Heart left ventricle (tissue), 16 donors: ENCODE data around the gene UGT1A5. TPM values are rescaled to one million over a fixed set of nuclear protein-coding genes. Genes with fewer than 3 reads are reported as not detected.

Source experiments
- ATAC-seq, 4 donors: fragments of 200-7000 bp; cut with Tn5 transposase; one replicate each; pipeline ENCODE4 v1.9.1; 2020 to 2022; ENCODE audit warnings: moderate library complexity in 4 of 4, mild to moderate bottlenecking in 3 of 4, moderate number of reproducible peaks in 1 of 4
- DNase-seq, 5 donors: peaks; one replicate each; pipeline ENCODE4 v3.0.0-alpha.2; 2020
- H3K27ac ChIP-seq, 12 donors: fragments of 200-600 bp; sonication (generic) in 4 of 12; one replicate each; pipeline versions ENCODE4 v1.5.0 to v1.8.0; 2016 to 2022; ENCODE audit warnings: mild to moderate bottlenecking in 2 of 12
- H3K27me3 ChIP-seq, 9 donors: fragments of 200-600 bp; sonication (generic) in 2 of 9; one replicate each; pipeline versions ENCODE4 v1.5.1 to v1.8.0; 2016 to 2022; ENCODE audit warnings: mild to moderate bottlenecking in 3 of 9
- H3K36me3 ChIP-seq, 9 donors: fragments of 200-600 bp; sonication (generic) in 2 of 9; one replicate each; pipeline versions ENCODE4 v1.5.0 to v1.8.0; 2018 to 2022; ENCODE audit warnings: mild to moderate bottlenecking in 2 of 9
- H3K4me1 ChIP-seq, 12 donors: fragments of 200-600 bp; sonication (generic) in 4 of 12; one replicate each; pipeline versions ENCODE4 v1.5.0 to v1.8.0; 2016 to 2022; ENCODE audit warnings: mild to moderate bottlenecking in 3 of 12
- H3K4me3 ChIP-seq, 12 donors: fragments of 200-600 bp; sonication (generic) in 4 of 12; one replicate each; pipeline versions ENCODE4 v1.5.0 to v1.8.0; 2017 to 2022; ENCODE audit warnings: mild to moderate bottlenecking in 9 of 12, moderate library complexity in 4 of 12
- H3K9me3 ChIP-seq, 12 donors: fragments of 200-600 bp; sonication (generic) in 4 of 12; one replicate each; pipeline versions ENCODE4 v1.5.0 to v1.8.0; 2016 to 2022; ENCODE audit warnings: mild to moderate bottlenecking in 1 of 12
- POLR2A ChIP-seq, 2 donors: fragments of 450-650 bp; IDR thresholded peaks; one replicate each; pipeline ENCODE4 v1.6.1; 2017; ENCODE audit warnings: antibody characterized with exemption in 2 of 2, mild to moderate bottlenecking in 2 of 2, moderate library complexity in 2 of 2
- WGBS, 4 donors: extraction: QIAGEN DNeasy Blood & Tissue Kit in 2 of 4; methylation state at CpG; one replicate each; pipeline versions ENCODE4 v1.1.5 to v1.1.7; 2013 to 2018; 5-methylcytosine and 5-hydroxymethylcytosine counted together
- intact Hi-C, 10 donors: fragments of 100-400 bp; cut with DNase I; formaldehyde crosslinking; loops; one replicate each; pipeline versions ENCODE4 v1.11.1 to v1.14.2; 2022
- polyA plus RNA-seq, 2 donors: library from polyadenylated mRNA; stranded (reverse); fragments of 200-250 nt; gene quantifications; one replicate each; pipeline ENCODE4 v1.2.3, GENCODE V29; 2013
- total RNA-seq, 9 donors: library from RNA; depleted of rRNA in 2 of 9; stranded (reverse); fragments of >200 nt in 2 of 9; fragmentation: NEBNext Ultra II Directional in 3 of 9; extraction: Animal tissue kit (Norgen Biotek cat#: 25700) in 3 of 9; gene quantifications; one replicate each; pipeline versions ENCODE4 v1.1.0 to v1.2.4, GENCODE V29; 2016 to 2023
- TF ChIP-seq, protein P1 (sequence below), 12 donors: fragments of 200-600 bp; sonication (generic) in 4 of 12; IDR thresholded peaks; one replicate each; pipeline versions ENCODE4 v1.5.0 to v1.8.0; 2018 to 2022; ENCODE audit warnings: antibody characterized with exemption in 12 of 12, mild to moderate bottlenecking in 5 of 12
- donor health status: ischemic (EF 13 %, LVEDD 7.1; RV severe dilation, severe dysfunction).
- donor health status: healthy with polysubstance abuse.
- donor health status: DM: no; HTN: yes; CAD: no.
- donor health status: DM: no; HTN: no; CAD: no.
- donor health status: ischemic (EF 25% LVEDD 6.9; RV normal size, moderate dysfunction).
- donor health status: ischemic (EF 25% LVEDD 5.7; RV mildly dilated, moderate dysfunction).
- donor health status: healthy.
- donor health status: DM: yes; HTN: yes; CAD: no.
- donor health status: ischemic (EF 35%, LVEDD 5.7; RV mildly dilated, moderate dysfunction).
- donor health status: nonischemic (EF 11% LVEDD 7.7; RV severe dilation, severe dysfunction).
- donor health status: DM: yes; HTN: yes; CAD: no.
- donor health status: PGD.
- donor health status: ischemic (EF 29% LVEDD 5.4; RV normal size, mild dysfunction).
- donor health status: nonischemic (EF 23%, LVEDD 6.1; RV moderate dilation, normal function).

The UGT1A5 gene
- total and polyA plus RNA-seq, 11 donors, result not detected

DNA sequence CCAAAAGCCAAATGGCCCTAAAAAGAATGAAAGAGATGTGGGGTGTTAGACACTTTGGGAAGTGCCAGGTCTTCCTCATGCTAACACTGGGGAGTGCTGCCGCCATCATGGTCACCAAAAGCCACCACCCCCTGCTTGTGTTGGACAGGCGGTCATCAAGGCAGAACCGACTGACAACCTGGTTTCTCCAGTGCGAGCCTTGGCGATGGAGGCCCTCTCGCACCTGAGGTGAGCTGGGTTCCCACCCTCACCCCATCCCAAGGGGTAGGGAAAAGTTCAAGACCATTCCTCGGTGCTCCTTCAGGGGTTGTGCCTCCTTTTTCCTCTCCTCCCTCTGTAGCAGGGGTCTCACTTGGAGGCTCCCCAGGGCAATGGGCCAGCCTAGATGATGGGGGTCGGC lies 99.0 kb downstream of the UGT1A5 start:
- Histone ChIP-seq H3K9me3 (peaks cover 0 to 8% (median 0%) of the 10 kb centered on the region in 12 donors), H3K27me3 (peaks cover 0 to 12% (median 0%) of the 10 kb centered on the region in 9 donors), H3K36me3 (no peaks in the 10 kb centered on the region), H3K4me3 (no peak overlapping the region), H3K4me1 (no peaks in the 10 kb centered on the region), H3K27ac (no peak overlapping the region)
- intact Hi-C loops, result no loop called here
- WGBS, 4 donors, result 79 to 91% (median 86%) methylated on average over 7 to 8 of the region's 8 CpGs
- ATAC-seq (no peak), DNase-seq (peak in 1 of 5 donors; percentile 2)
- TF ChIP-seq, protein P1, sequence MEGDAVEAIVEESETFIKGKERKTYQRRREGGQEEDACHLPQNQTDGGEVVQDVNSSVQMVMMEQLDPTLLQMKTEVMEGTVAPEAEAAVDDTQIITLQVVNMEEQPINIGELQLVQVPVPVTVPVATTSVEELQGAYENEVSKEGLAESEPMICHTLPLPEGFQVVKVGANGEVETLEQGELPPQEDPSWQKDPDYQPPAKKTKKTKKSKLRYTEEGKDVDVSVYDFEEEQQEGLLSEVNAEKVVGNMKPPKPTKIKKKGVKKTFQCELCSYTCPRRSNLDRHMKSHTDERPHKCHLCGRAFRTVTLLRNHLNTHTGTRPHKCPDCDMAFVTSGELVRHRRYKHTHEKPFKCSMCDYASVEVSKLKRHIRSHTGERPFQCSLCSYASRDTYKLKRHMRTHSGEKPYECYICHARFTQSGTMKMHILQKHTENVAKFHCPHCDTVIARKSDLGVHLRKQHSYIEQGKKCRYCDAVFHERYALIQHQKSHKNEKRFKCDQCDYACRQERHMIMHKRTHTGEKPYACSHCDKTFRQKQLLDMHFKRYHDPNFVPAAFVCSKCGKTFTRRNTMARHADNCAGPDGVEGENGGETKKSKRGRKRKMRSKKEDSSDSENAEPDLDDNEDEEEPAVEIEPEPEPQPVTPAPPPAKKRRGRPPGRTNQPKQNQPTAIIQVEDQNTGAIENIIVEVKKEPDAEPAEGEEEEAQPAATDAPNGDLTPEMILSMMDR (IDR thresholded peaks at IDR 0.05), result no peak
- TF ChIP-seq POLR2A (IDR thresholded peaks at IDR 0.05), result no peak

DNA sequence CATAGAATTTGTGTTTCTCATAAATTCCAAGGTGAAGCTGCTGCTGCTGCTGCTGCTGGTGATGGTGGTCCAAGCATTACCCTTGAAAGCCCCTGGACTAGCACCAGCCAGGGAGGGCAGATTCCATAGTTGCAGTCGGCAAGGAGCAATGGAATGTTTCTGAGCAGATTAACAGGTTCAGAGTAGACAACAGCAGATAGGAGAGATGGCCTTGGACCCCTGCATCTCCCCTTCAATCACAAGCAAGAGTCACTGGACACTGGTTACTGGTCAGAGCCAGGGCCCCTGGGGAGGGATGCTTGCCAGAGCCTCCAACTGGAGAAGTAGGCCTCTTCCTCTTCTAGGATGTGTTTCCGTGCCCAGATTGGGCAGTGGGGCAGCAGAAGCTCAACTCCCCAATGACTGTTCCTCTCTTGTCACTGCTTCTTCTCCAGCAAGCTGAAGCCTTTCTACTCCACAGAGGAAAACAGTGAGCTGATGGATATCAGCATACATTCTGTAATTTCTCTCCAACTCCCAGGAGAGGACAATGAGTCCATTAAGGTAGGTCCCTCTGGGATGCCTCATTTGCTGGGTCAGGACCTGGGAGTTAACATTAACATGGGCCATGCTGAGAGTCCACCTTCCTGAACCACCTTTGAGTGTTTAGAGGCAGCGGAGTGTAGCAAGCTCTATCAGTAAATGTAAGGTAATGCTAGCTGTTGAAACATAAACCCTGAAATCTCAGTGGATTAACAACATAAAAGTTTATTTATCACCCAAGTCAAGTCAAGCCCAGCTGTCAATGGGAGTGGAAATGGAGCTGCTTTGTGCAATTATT lies 100.7 kb downstream of the UGT1A5 start:
- 57 to 66% (median 61%) methylated on average over 3 of the region's 3 CpGs for WGBS, 4 donors
- Histone ChIP-seq H3K27me3 (peaks cover 0 to 11% (median 0%) of the 10 kb centered on the region in 9 donors), H3K9me3 (peaks cover 0 to 8% (median 0%) of the 10 kb centered on the region in 12 donors), H3K4me3 (no peak overlapping the region), H3K36me3 (no peaks in the 10 kb centered on the region), H3K27ac (no peak overlapping the region), H3K4me1 (no peaks in the 10 kb centered on the region)
- intact Hi-C loops, result no loop called here
- ATAC-seq (no peak), DNase-seq (no peak)
- TF ChIP-seq, protein P1 (IDR thresholded peaks at IDR 0.05), result no peak
- TF ChIP-seq POLR2A (IDR thresholded peaks at IDR 0.05), result no peak

DNA sequence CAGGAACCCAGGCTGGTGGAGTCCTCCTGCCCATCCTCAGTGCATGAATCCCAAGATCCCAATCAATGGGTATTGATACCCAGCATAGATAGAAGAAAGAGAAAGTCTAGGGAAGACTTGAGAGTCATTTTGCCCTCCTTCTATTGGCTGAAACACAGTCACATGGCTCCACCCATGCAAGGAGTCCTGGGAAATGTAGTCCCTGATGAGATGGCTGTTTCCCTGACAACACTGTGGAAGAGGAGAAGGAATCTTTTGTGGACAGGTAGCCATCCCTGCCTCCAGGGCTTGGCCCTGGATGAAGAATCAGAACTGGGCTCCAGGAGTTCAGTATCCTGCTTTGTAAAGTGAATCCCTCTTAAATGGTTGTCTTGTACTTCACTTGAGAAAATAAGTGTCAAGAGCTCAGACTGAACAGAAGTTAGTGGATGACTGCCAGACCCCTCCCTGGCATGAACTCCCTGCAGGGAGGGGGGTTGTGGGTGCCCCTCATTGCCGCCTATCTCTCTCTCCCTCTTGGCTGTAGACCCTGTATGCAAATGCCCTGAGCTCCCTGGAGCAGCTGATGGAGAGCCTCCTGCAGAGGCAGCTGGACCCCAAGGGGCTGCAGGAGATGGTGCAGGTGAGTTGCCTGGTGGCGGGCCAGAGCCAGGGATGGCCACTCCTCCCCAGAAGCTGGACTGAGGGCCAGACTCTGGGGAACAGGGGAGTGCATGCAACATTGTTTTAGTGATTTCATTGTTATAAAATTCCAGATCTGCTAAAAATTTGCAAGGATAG lies 101.5 kb downstream of the UGT1A5 start:
- DNase-seq (no peak), ATAC-seq (no peak)
- H3K4me1 ChIP-seq, result no peaks in the 10 kb centered on the region
- no peak for TF ChIP-seq POLR2A (IDR thresholded peaks at IDR 0.05)
- H3K27ac ChIP-seq, result no peak overlapping the region
- intact Hi-C loops, result no loop called here
- WGBS, 4 donors, result 56 to 77% (median 65%) methylated on average over 1 to 2 of the region's 2 CpGs
- H3K36me3 ChIP-seq, result no peaks in the 10 kb centered on the region
- H3K4me3 ChIP-seq, result no peak overlapping the region
- H3K9me3 ChIP-seq, result peaks cover 0 to 8% (median 0%) of the 10 kb centered on the region in 12 donors
- H3K27me3 ChIP-seq, result peaks cover 0 to 6% (median 0%) of the 10 kb centered on the region in 9 donors

DNA sequence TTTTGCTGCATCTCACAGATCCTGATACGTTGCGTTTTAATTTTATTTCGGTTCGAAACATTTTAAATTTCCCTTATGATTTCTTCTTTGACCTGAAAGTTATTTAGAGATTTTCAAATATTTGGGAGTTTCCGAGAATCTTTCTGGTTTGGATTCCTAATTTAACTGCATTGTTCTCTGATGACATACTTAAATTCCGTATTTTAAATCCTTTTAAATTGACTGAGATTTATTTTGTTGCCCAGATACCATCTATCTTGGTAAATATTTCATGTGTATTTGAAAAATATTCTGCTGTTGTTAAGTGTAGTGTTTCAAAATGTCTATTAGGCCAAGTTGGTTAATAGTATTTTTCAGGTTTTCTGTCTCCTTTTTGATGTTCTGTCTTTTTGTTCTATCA lies 103.2 kb downstream of the UGT1A5 start:
- no peaks in the 10 kb centered on the region for H3K36me3 ChIP-seq
- TF ChIP-seq POLR2A (IDR thresholded peaks at IDR 0.05), result no peak
- TF ChIP-seq, protein P1 (IDR thresholded peaks at IDR 0.05), result no peak
- H3K9me3 ChIP-seq, result peaks cover 0 to 8% (median 0%) of the 10 kb centered on the region in 12 donors

More for the DNA sequence above, 103.2 kb downstream of the UGT1A5 start:
- Histone ChIP-seq H3K4me1 (no peaks in the 10 kb centered on the region), H3K4me3 (no peak overlapping the region), H3K27me3 (peaks cover 0 to 6% (median 0%) of the 10 kb centered on the region in 9 donors), H3K27ac (no peak overlapping the region)
- ATAC-seq (no peak), DNase-seq (no peak)
- 82 to 93% (median 92%) methylated on average over 6 of the region's 6 CpGs for WGBS, 4 donors
- intact Hi-C loops, result no loop called here
